Spleen (tissue), 11 donors: ENCODE data around the gene CSHL1. TPM values are rescaled to one million over a fixed set of nuclear protein-coding genes. Genes with fewer than 3 reads are reported as not detected.
"Not testable (repeated sequence)": the region's sequence is repeated elsewhere in the genome, so short reads cannot be mapped to it uniquely, and the experiment has no call there.

Experiments used
- DNase-seq: peaks from one replicate; pipeline ENCODE4 v3.0.0-alpha.2; 2020
- H3K27ac ChIP-seq, 8 donors: fragments of 200-600 bp; sonication (generic) in 7 of 8; 1 replicate in 4 of 8; 2 replicates in 4 of 8; pipeline versions ENCODE4 v1.5.0 to v1.8.0; 2016 to 2021; ENCODE audit warnings: inconsistent platforms in 4 of 8, mild to moderate bottlenecking in 4 of 8, moderate library complexity in 1 of 8
- H3K27me3 ChIP-seq, 7 donors: fragments of 200-600 bp; sonication (generic) in 6 of 7; replicated peaks in 1 of 7; 1 replicate in 4 of 7; 2 replicates in 3 of 7; pipeline versions ENCODE4 v1.5.0 to v1.8.0; 2016 to 2021; ENCODE audit warnings: inconsistent platforms in 3 of 7, mild to moderate bottlenecking in 1 of 7
- H3K36me3 ChIP-seq, 6 donors: fragments of 200-600 bp; sonication (generic) in 5 of 6; 1 replicate in 4 of 6; 2 replicates in 2 of 6; pipeline versions ENCODE4 v1.5.0 to v1.8.0; 2016 to 2021; ENCODE audit warnings: inconsistent platforms in 2 of 6
- H3K4me1 ChIP-seq, 6 donors: fragments of 200-600 bp; sonication (generic) in 5 of 6; 1 replicate in 3 of 6; 2 replicates in 3 of 6; pipeline versions ENCODE4 v1.5.0 to v1.8.0; 2016 to 2021; ENCODE audit warnings: inconsistent platforms in 3 of 6
- H3K4me3 ChIP-seq, 8 donors: fragments of 200-600 bp; sonication (generic) in 7 of 8; 1 replicate in 4 of 8; 2 replicates in 4 of 8; pipeline versions ENCODE4 v1.5.0 to v1.8.0; 2016 to 2021; ENCODE audit warnings: inconsistent platforms in 4 of 8, mild to moderate bottlenecking in 4 of 8, moderate library complexity in 2 of 8
- H3K9me3 ChIP-seq, 8 donors: fragments of 200-600 bp; sonication (generic) in 7 of 8; 1 replicate in 4 of 8; 2 replicates in 4 of 8; pipeline versions ENCODE4 v1.5.0 to v1.8.0; 2016 to 2021; ENCODE audit warnings: inconsistent platforms in 4 of 8
- POLR2A ChIP-seq, 3 donors: fragments of 450-650 bp; IDR thresholded peaks; one replicate each; pipeline ENCODE4 v1.5.1; 2017; ENCODE audit warnings: antibody characterized with exemption in 3 of 3, mild to moderate bottlenecking in 1 of 3
- POLR2AphosphoS5 ChIP-seq, 3 donors: sonication (generic); formaldehyde crosslinking; IDR thresholded peaks; one replicate each; pipeline ENCODE4 v1.5.1; 2017; ENCODE audit warnings: antibody characterized with exemption in 3 of 3
- WGBS, 5 donors: extraction: QIAGEN DNeasy Blood & Tissue Kit in 3 of 5; methylation state at CpG; one replicate each; pipeline versions ENCODE4 v1.1.5 to v1.1.7; 2013 to 2018; 5-methylcytosine and 5-hydroxymethylcytosine counted together
- intact Hi-C: fragments of 100-400 bp; cut with DNase I; formaldehyde crosslinking; loops from one replicate; pipeline ENCODE4 v1.15.0; 2023; ENCODE audit warnings: low total_unique reads
- polyA plus RNA-seq, 3 donors: library from polyadenylated mRNA; stranded (reverse); fragments of 200-250 nt; gene quantifications; one replicate each; pipeline ENCODE4 v1.2.1, GENCODE V29; 2013
- total RNA-seq, 7 donors: library from RNA; depleted of rRNA in 3 of 7; stranded (reverse); fragments of >200 nt in 3 of 7; fragmentation: NEBNext Ultra II Directional in 4 of 7; extraction: Animal tissue kit (Norgen Biotek cat#: 25700) in 4 of 7; gene quantifications; one replicate each; pipeline versions ENCODE4 v1.1.0 to v1.2.1, GENCODE V29; 2016 to 2021
- TF ChIP-seq, protein P1 (sequence below), 11 experiments: fragments of 200-600 bp in 7 of 11; fragments of 450-650 bp in 4 of 11; sonication (generic) in 4 of 11; IDR thresholded peaks in 8 of 11; conservative IDR thresholded peaks in 3 of 11; 1 replicate in 7 of 11; 2 replicates in 4 of 11; pipeline versions ENCODE4 v1.4.0 to v1.8.0; 2016 to 2021; ENCODE audit warnings: antibody characterized with exemption in 11 of 11, inconsistent platforms in 4 of 11, mild to moderate bottlenecking in 1 of 11
- donor health status: healthy with polysubstance abuse.
- donor health status: DM: no; HTN: no; CAD: no; lungs with moderate emphysema.
- donor health status: DM: no; HTN: no; CAD: no.
- donor health status: Bipolar disorder and iron deficiency.
- donor health status: healthy.
- donor health status: DM: no; HTN: no; CAD: no.
- donor health status: DM: yes; HTN: yes; CAD: no.

CSHL1 gene
- total and polyA plus RNA-seq, 10 donors: 0.06 TPM; not detected in 9

DNA sequence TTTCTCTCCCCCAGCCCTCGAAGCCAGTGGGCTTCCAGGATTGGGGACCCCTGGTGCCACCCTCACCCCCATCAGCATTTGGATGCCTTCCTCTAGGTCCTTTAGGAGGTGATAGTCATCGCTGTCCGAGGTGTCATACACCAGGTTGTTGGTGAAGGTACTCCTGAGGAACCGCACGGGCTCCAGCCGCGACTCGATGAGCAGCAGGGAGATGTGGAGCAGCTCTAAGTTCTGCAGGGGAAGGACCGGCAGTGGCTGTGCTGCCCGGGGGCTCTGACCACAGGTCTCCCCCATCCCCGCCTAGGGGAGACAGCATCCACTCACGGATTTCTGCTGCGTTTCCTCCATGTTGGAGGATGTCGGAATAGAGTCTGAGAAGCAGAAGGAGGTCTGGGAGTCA lies 962 bp downstream of the CSHL1 start:
- Histone ChIP-seq H3K27me3 (peaks cover 0 to 5% (median 0%) of the 10 kb centered on the region in 7 donors), H3K4me1 (peaks cover 0 to 13% (median 6%) of the 10 kb centered on the region in 6 donors), H3K36me3 (no peaks in the 10 kb centered on the region), H3K27ac (no peak overlapping the region), H3K4me3 (no peak overlapping the region), H3K9me3 (no peaks in the 10 kb centered on the region)
- DNase-seq: no peak
- 78 to 89% (median 86%) methylated on average over 14 of the region's 14 CpGs for WGBS, 5 donors
- intact Hi-C loops: loop anchor here (5.0 kb wide), 2 partner anchors 117 to 222 kb away; partner anchors contain the start of gene ERN1
- no peak for TF ChIP-seq POLR2AphosphoS5 (IDR thresholded peaks at IDR 0.05)
- TF ChIP-seq POLR2A (IDR thresholded peaks at IDR 0.05): no peak
- TF ChIP-seq, protein P1, sequence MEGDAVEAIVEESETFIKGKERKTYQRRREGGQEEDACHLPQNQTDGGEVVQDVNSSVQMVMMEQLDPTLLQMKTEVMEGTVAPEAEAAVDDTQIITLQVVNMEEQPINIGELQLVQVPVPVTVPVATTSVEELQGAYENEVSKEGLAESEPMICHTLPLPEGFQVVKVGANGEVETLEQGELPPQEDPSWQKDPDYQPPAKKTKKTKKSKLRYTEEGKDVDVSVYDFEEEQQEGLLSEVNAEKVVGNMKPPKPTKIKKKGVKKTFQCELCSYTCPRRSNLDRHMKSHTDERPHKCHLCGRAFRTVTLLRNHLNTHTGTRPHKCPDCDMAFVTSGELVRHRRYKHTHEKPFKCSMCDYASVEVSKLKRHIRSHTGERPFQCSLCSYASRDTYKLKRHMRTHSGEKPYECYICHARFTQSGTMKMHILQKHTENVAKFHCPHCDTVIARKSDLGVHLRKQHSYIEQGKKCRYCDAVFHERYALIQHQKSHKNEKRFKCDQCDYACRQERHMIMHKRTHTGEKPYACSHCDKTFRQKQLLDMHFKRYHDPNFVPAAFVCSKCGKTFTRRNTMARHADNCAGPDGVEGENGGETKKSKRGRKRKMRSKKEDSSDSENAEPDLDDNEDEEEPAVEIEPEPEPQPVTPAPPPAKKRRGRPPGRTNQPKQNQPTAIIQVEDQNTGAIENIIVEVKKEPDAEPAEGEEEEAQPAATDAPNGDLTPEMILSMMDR (IDR thresholded peaks at IDR 0.05 in 8 of 11, conservative IDR thresholded peaks at IDR 0.05 in 3 of 11): no peak

DNA sequence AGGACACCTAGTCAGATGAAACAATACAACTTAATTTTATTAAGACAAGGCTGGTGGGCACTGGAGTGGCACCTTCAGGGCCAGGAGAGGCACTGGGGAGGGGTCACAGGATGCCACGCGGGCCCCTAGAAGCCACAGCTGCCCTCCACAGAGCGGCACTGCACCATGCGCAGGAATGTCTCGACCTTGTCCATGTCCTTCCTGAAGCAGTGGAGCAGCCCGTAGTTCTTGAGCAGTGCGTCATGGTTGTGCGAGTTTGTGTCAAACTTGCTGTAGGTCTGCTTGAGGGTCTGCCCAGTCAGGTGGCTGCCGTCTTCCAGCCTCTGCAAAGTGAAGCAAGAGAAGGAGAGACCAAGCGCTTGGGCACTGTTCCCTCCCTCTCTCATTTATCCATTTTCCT lies 1.5 kb downstream of the CSHL1 start:
- H3K9me3 ChIP-seq, H3K27ac ChIP-seq, H3K36me3 ChIP-seq, DNase-seq, H3K4me3 ChIP-seq, H3K27me3 ChIP-seq, intact Hi-C loops: not testable (repeated sequence)
- H3K4me1 ChIP-seq: peaks cover 0 to 10% (median 6%) of the 10 kb centered on the region in 6 donors
- 71 to 100% (median 80%) methylated on average over 6 to 10 of the region's 10 CpGs for WGBS, 5 donors

DNA sequence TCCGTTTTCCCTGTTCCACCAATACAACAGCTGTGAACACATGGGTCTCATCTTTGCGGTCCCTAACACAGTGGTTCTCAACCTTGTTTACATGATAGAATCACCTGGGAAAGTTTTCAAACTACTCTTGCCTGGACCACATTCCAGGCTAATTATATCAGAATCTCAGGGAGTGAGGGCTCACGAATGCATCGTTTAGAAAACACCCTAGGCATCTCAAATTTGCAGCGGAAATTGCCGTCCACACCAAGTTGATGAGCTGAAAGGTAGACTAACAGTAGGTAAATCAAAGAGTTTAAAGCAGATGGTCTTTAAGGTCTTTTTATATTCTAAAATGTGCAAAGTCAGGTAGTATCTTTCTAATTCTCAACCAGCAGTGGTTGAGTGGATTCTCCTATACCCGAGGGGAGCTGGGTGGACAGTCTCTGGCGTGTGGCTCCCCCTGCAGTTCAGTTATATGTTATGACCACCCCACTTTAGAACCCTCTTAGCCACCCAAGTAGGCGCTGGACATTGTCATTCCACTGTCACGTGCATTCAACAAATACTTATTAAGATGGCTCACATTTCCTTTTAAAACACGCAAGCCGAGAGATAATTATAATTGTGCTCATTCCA lies 3.8 kb downstream of the CSHL1 start:
- TF ChIP-seq, protein P1 (IDR thresholded peaks at IDR 0.05 in 8 of 11, conservative IDR thresholded peaks at IDR 0.05 in 3 of 11): peak in 1 of 11 experiments; percentile 11
- H3K4me1 ChIP-seq: peaks cover 0 to 14% (median 6%) of the 10 kb centered on the region in 6 donors
- H3K36me3 ChIP-seq, H3K4me3 ChIP-seq, DNase-seq, H3K9me3 ChIP-seq, intact Hi-C loops, H3K27ac ChIP-seq, H3K27me3 ChIP-seq: not testable (repeated sequence)
- WGBS, 5 donors: 75 to 79% (median 77%) methylated on average over 10 to 12 of the region's 12 CpGs

DNA sequence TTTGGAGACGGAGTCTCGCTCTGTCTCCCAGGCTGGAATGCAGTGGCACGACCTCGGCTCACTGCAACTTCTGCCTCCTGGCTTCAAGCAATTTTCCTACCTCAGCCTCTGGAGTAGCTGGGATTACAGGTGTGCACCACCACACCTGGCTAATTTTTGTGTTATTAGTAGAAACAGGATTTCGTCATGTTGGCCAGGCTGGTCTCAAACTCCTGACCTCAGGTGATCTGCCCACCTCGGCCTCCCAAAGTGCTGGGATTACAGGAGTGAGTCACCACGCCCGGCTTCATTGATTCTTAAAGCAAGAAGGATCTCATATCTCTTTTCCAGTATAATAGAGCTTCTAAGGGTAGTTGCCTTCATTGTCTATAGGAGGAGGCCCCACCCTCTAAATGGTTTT lies 6.3 kb downstream of the CSHL1 start:
- DNase-seq, H3K4me1 ChIP-seq, H3K4me3 ChIP-seq, H3K27ac ChIP-seq, H3K27me3 ChIP-seq, H3K36me3 ChIP-seq, H3K9me3 ChIP-seq, intact Hi-C loops: not testable (repeated sequence)
- WGBS, 5 donors: 91 to 95% (median 94%) methylated on average over 8 of the region's 8 CpGs

DNA sequence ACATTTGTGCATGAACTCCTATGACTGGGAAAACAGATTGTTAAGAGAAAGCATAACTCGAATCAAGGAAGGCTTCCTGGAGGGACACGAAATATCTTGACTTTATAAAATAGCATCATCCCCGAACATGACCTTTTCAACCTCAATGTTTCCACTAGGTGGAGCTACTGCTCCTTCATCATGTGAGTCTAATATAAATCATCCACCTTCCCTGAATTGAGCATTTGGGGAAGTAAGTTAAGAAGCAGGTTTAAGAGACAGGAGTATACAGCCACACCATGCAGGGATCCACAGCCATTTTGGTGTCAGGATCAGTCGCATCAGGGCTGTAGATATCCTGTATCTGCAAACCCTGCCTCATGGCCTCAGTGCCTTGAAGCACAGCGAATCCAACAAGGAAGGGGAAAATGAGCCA lies 7.3 kb downstream of the CSHL1 start:
- TF ChIP-seq, protein P1 (IDR thresholded peaks at IDR 0.05 in 8 of 11, conservative IDR thresholded peaks at IDR 0.05 in 3 of 11): peak in 9 of 11 experiments; percentile 24 to 68 (median 52)
- DNase-seq, H3K4me1 ChIP-seq, H3K4me3 ChIP-seq, H3K27me3 ChIP-seq, H3K9me3 ChIP-seq, intact Hi-C loops, H3K27ac ChIP-seq, H3K36me3 ChIP-seq: not testable (repeated sequence)
- WGBS, 5 donors: 22 to 27% (median 24%) methylated on average over 5 of the region's 5 CpGs

DNA sequence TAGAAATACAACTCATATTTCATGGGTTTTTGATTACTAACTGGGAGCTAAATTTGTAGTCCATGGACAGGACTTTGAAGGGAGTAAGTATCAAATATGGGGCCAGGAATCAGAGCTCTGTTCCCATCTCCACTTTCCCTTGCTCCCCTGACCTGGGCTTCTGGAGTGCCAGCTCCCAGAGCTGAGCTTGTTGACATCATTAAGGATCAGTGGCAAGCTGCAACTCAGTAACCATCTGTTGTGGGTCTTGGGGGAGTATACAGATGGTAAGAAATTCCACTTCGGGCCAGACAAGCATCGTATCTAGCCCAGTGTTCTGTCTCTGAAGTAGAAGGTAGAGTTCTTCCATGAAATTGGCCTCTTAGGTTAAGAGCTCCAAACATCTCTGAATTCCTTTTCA lies 9.1 kb downstream of the CSHL1 start:
- DNase-seq, H3K4me1 ChIP-seq, H3K9me3 ChIP-seq, H3K4me3 ChIP-seq, H3K27ac ChIP-seq, H3K36me3 ChIP-seq, H3K27me3 ChIP-seq: not testable (repeated sequence)
- WGBS, 5 donors: 84 to 91% (median 87%) methylated on average over 2 of the region's 2 CpGs
- intact Hi-C loops: loop anchor here (2.0 kb wide), 1 partner anchor 19 kb away; no protein-coding TSS in a partner anchor

DNA sequence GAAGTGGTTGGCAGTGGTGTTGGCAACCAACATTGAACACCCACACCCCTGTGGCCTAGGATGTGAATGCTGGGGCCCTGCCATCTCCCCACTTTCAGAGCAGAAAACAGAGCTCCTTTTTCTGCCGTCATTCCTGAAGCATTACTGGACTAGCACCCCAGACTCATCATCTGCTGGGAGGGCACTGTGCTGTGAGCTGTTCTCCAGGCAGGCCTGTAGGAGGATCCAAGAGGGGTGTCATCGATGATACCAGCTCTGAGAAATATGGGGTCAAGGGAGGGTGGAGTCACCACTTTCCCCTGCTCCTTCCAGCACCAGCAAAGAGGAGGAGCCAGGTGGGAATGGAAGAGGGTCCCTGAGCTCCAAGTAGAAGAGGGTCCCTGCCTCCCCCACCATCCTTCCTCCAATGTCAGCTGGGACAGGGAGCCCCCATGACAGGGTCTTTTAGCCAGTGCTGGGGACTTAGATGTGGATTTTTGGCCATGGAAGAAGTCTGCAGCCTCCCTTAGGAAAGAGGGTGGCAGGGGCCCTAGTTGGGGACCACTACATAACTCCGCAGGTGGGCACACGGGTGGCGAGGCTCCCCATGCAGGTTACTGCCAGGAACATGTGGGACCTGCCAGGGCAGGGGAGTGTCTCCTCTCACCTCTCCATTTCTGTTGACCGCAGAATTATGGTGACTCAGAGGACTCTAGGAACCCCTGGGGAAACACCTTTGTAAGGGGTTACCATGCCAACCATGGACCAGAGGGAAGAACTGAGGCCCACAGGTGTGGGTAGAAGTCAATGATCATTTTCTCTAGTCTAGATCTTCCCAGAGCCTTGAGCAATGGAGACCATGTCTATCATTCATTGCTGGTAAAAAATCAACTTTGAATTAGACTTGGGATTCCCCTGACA lies 11.9 kb downstream of the CSHL1 start:
- intact Hi-C loops, H3K27me3 ChIP-seq, H3K9me3 ChIP-seq, H3K27ac ChIP-seq, H3K36me3 ChIP-seq, DNase-seq, H3K4me3 ChIP-seq, H3K4me1 ChIP-seq: not testable (repeated sequence)
- 83 to 92% (median 85%) methylated on average over 5 to 6 of the region's 6 CpGs for WGBS, 5 donors
